Muscle of leg (tissue), 11 donors: ENCODE data around the gene FOXA2. TPM values are rescaled to one million over a fixed set of nuclear protein-coding genes. Genes with fewer than 3 reads are reported as not detected.

Experiments used
- DNase-seq: peaks from one replicate; pipeline ENCODE4 v3.0.0; 2013
- H3K27ac ChIP-seq: one replicate; pipeline ENCODE4 v1.5.1; 2013; ENCODE audit warnings: mild to moderate bottlenecking, low read length, control low read depth
- H3K27me3 ChIP-seq: one replicate; pipeline ENCODE4 v1.6.1; 2013; ENCODE audit warnings: low read length; ENCODE audit not compliant: control insufficient read depth, insufficient read depth
- H3K36me3 ChIP-seq: one replicate; pipeline ENCODE4 v1.6.1; 2013; ENCODE audit warnings: low read length; ENCODE audit not compliant: control insufficient read depth, insufficient read depth
- H3K4me1 ChIP-seq: one replicate; pipeline ENCODE4 v1.6.1; 2013; ENCODE audit warnings: low read length; ENCODE audit not compliant: control insufficient read depth, insufficient read depth
- H3K4me3 ChIP-seq: one replicate; pipeline ENCODE4 v1.5.1; 2013; ENCODE audit warnings: low read length, control low read depth
- H3K9me3 ChIP-seq: replicated peaks from 2 replicates; pipeline ENCODE4 v1.6.1; 2013; ENCODE audit warnings: low read depth, low read length; ENCODE audit not compliant: control insufficient read depth
- WGBS: methylation state at CpG from one replicate; pipeline ENCODE4 v1.1.5; 2013; ENCODE audit warnings: missing lambda C conversion rate; ENCODE audit not compliant: insufficient coverage; 5-methylcytosine and 5-hydroxymethylcytosine counted together
- polyA plus RNA-seq, 8 donors: library from polyadenylated mRNA; unstranded; fragments of 120-200 nt; gene quantifications; one replicate each; pipeline versions ENCODE4 v1.2.1 to v1.2.3, GENCODE V29; 2013; ENCODE audit warnings: inconsistent platforms in 1 of 8, low replicate concordance in 1 of 8; ENCODE audit not compliant: insufficient read length in 8 of 8, insufficient read depth in 1 of 8
- total RNA-seq: library from RNA; stranded (reverse); fragments of 120-200 nt; gene quantifications from one replicate; pipeline ENCODE4 v1.2.4, GENCODE V29; 2013

Gene FOXA2
- total and polyA plus RNA-seq, 9 donors = 0.05 to 0.91 (median 0.11) TPM; not detected in 5

DNA sequence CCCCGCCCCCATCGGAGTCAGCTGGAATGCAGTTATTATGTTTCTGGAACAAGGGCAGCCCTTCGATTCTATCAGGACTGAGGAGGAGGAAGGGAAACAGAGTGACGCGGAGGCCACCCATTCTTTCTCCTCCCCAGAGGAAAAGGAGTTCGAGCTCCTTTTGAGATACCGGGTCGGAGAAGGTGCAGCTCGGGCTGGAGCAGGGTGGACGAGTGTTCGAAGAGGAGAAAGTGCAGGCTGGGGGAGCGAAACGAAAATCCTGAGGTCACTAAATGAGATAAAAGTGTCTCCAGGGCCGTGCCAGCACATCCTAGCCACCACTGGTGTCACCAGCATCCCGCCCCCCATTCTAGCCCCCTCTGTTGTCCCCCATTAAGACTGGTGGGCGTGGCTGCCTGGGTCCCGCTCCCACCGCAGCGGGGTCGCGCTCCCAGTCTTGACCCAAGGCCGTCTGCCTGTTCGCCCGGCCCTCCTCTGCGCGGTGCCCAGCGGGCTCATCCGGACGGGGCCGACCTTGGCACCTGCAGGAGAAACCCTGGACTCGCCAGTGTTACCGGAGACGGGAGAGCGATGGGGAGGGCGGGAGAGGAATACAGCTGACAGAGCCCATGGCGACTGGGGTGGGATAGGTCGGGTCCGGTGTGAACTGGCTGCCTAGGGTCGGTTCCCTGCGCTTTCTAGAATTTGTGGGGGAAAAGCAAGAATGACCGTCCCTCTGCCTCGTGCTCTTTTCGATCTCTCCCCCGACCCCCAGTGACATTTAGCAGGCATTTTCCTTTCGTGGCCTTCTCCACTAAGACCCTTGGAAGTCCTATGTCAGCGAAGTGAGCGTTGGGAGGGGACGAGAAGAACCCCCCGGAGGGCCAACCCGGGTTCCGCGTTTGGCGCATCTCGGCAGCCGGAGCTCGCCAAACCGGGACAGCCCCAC lies 16.2 kb downstream of the FOXA2 start:
- no peak overlapping the region for H3K4me3 ChIP-seq
- H3K4me1 ChIP-seq = no peaks in the 10 kb centered on the region
- H3K27me3 ChIP-seq = peaks cover 82% of the 10 kb centered on the region
- 1% methylated on average over 39 of the region's 57 CpGs for WGBS
- DNase-seq = no peak
- no peak overlapping the region for H3K27ac ChIP-seq
- no peaks in the 10 kb centered on the region for H3K9me3 ChIP-seq
- H3K36me3 ChIP-seq = no peaks in the 10 kb centered on the region

DNA sequence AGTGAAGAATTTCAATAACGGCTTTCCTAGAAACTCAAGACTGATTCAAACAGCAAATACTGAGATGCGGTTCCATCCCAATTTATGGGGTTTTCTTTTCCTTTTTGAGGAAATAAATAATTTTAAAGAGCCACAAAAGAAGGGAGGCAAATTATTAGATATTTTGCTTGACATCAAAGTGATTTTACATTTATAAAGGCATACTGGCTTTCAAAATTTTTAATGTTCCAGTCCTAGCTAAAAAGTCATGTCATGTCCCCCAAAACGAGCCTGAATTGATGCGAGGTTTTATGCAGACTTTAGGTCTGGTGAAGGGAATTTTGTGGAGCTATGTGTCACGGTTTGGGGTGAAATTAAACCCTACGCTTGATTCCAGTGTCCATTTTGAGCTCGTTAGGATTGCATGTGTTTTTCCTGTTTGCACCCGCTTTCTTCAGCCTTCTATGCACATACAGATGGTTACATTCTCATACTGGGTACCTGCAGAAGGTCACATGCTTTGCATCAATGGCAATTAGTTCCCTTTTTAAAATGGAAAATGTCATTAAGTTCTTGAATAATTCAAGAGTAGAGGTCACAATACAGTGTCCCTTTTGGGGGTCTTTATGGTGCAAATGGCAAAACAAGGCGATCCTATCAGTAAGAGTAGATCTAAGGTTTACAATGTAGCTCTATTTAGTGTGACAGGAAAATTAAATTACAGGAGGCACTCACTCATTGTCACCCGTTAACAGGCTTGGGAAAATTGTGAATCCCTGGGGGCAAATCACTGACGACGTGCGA lies 17.3 kb downstream of the FOXA2 start:
- Histone ChIP-seq H3K36me3 (no peaks in the 10 kb centered on the region), H3K27me3 (peaks cover 79% of the 10 kb centered on the region), H3K9me3 (no peaks in the 10 kb centered on the region), H3K4me3 (no peak overlapping the region), H3K27ac (no peak overlapping the region), H3K4me1 (no peaks in the 10 kb centered on the region)
- WGBS = no CpG with 5 or more reads among the region's 13 CpGs
- DNase-seq = no peak

DNA sequence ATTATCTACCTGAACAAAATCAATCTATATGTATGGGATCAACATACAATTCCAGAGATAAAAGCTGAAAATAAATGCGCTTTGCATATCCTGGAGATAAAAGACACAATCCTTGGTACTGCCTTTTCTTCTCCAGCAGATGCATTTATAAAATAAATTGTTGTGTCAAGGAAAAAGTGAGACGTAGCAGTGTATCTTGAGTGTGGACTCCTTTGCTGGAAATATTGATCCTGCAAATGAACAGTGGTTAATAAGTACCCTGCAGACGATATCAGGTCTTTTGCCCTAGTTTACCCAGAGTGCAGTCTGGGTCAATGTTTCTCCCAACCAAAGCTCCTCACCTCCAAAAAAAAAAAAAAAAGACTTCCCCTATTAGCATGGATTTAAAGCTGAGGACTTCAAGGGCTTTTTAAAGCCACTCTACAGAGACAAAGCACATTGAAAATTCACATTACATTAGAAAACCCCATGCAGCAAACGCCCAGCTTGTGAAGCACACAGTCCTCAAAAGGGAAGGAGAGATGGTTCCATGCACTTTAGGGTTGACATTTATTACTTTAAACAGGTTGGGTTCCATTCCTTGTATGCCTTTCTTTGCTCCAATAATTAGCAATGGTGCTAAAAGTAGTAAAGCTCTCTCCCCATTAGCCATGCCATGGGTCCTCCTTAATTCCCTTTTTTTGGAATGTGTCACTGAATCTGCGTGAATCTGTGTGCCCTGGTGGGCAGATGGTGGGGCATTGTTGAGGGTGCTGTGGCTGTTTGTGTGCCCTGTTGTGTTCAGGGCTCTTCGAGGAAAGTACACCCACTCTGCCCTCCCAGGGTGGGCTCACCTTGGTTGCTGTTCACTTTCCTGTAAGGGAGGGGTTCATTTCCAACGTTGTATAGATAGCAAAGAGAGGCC lies 21.1 kb downstream of the FOXA2 start:
- 40% methylated on average over 1 of the region's 7 CpGs for WGBS
- H3K27me3 ChIP-seq = peaks cover 75% of the 10 kb centered on the region
- H3K4me3 ChIP-seq = no peak overlapping the region

DNA sequence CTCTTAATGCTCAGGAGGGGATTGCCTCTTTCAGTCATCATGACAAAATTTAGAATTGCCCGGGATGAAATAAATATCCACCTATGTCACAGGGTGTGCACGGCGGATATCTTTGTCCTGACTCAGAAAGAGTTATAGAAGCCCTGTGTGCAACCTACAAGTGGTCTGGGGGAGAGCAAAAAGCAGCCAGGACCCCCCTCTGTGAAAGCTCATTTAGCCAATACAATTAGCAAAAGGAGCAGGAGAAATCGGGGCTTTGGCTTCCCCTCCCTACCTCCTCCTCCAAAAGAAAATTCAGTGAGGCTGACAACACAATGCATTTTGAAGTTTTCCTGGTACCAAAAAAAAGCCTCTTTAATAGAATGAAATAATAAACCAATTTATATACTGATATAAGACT lies 21.8 kb downstream of the FOXA2 start:
- Histone ChIP-seq H3K27me3 (peaks cover 75% of the 10 kb centered on the region), H3K9me3 (no peaks in the 10 kb centered on the region), H3K4me3 (no peak overlapping the region), H3K27ac (no peak overlapping the region), H3K4me1 (no peaks in the 10 kb centered on the region), H3K36me3 (no peaks in the 10 kb centered on the region)
- no peak for DNase-seq
- no CpG with 5 or more reads among the region's 4 CpGs for WGBS

More for the DNA sequence above, 21.1 kb downstream of the FOXA2 start:
- no peak for DNase-seq
- no peaks in the 10 kb centered on the region for H3K9me3 ChIP-seq
- H3K36me3 ChIP-seq = no peaks in the 10 kb centered on the region
- no peaks in the 10 kb centered on the region for H3K4me1 ChIP-seq
- H3K27ac ChIP-seq = no peak overlapping the region

DNA sequence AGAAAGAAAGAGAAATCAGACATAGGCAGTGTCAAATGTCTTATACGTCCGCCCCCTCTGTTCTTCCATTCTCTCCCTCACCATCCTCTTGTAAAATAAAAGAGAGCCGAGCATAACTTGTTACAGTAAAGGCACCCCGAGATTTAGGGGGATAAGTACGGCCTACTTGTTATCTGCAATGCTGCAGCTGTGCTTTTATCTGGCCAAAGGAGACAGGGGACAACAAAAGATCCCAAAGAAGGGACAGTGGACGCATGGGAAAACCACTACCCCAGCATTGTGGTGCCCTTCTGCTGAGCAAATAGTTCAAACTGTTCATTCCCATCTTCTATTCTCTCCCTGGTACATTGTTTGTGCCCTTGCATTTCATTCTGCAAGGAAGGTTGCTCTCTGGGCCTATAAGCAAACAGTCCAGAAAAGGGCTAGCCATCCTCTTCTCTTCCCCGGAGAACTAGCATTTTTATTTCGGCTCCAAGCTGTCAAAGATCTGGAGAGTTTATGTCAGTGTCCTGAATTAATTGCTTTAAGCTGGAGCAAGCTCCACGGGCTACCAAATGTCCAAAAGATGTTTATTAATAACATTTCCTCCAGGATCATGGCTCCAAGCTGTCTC lies 22.3 kb downstream of the FOXA2 start:
- Histone ChIP-seq H3K4me3 (no peak overlapping the region), H3K36me3 (no peaks in the 10 kb centered on the region), H3K4me1 (no peaks in the 10 kb centered on the region), H3K27ac (no peak overlapping the region), H3K27me3 (peaks cover 75% of the 10 kb centered on the region), H3K9me3 (no peaks in the 10 kb centered on the region)
- no peak for DNase-seq
- WGBS = 18% methylated on average over 3 of the region's 9 CpGs

DNA sequence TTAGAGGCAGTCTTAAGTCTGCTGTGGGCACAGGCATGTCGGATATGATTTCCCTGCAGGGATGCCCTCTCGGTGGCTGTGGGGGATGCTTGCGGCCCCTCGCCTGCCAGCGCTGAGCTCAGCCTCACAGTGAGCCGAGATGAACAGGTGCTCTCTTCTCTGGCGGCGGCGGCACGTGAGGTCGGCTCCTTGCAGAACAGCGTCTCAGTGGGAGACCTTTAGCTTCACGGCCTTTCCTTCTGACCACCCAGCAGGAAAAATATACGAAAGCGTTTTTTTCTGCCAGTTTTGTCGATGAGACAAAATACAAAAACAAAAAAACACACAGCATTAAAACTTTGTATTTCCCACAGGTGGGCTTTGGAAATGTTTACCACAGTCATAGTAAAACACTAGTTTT lies 23.6 kb downstream of the FOXA2 start:
- under 1% methylated on average over 14 of the region's 16 CpGs for whole genome bisulfite sequencing
- Histone ChIP-seq H3K27me3 (peaks cover 75% of the 10 kb centered on the region), H3K9me3 (no peaks in the 10 kb centered on the region), H3K36me3 (no peaks in the 10 kb centered on the region), H3K4me3 (no peak overlapping the region), H3K4me1 (peaks cover 2% of the 10 kb centered on the region), H3K27ac (no peak overlapping the region)
- no peak for DNase-seq

DNA sequence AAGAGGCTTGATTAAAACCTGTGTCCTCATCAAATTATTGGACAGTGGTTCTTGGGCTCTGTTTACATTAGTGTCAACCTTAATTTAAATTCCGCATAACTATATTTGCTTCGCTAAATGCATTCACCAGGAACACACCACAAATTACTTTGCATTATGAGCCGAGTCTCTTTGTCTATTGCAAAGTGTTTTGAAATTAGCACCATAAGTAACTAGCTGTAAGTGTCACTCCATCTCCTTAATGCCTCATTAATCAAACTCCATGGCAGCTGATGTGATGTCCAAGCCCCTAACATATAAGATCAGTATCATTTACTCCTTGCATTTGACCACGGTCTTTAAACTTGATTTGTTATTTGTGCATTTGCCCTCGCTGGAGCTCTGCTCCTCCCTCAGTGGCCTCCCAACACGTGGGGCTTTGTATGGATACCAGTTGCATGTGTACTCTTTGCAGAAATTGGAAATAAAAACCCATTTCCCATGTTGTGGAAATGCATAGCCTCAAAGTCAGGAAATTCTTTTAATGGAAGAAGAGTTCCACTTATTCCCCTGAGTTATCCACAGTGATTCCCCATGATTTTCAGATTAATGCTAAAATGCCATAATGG lies 24.6 kb downstream of the FOXA2 start:
- H3K27ac ChIP-seq = no peak overlapping the region
- no peak overlapping the region for H3K4me3 ChIP-seq
- H3K9me3 ChIP-seq = no peaks in the 10 kb centered on the region
- DNase-seq = no peak
- H3K4me1 ChIP-seq = peaks cover 2% of the 10 kb centered on the region
- H3K36me3 ChIP-seq = no peaks in the 10 kb centered on the region
- peaks cover 74% of the 10 kb centered on the region for H3K27me3 ChIP-seq
- no CpG with 5 or more reads among the region's 6 CpGs for WGBS

DNA sequence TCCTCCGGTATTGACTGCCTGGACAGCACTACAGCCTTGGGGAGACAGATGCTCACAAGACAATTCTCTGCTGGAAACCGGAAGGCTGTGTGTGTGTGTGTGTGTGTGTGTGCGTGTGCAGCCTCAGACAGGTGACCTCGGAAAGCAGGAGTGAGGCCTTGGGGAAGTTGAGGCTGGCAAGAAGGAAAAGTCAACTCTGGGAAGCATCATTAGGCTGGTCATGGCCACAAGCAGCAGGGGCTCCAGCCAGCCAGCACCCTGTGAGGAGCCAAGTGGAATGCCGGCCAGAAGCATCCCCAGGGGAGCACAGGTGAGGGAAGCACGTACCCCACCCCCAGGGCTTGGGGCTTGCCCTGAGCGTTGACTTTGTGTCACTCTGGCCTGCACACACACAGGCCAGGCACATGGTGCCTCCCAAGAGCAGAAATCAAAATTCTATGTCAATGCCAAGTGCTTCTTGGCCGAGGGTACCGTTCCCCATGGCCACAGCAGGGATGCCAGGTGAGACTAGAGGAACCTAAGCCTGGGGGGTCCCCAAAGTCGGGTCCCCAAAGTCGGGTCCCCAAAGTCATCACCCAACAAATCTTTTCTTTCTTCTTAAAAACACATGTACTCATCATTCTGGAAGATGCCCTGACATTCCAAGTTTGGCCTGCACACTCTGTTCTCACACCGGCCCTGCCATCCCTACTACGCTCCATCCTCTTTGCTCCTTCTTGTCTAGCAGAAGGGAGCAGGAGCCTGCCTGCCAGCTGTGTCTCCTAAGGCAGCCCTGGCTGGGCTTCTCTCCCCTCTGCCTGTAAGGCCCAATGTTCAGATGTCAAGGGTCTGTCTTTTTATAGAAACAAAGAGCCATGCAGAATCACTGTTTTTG lies 26.7 kb downstream of the FOXA2 start:
- no peak for DNase-seq
- WGBS = 62% methylated on average over 12 of the region's 13 CpGs
- H3K27me3 ChIP-seq = peaks cover 56% of the 10 kb centered on the region
- no peak overlapping the region for H3K4me3 ChIP-seq
- H3K4me1 ChIP-seq = peaks cover 2% of the 10 kb centered on the region
- H3K36me3 ChIP-seq = no peaks in the 10 kb centered on the region
- no peak overlapping the region for H3K27ac ChIP-seq
- no peaks in the 10 kb centered on the region for H3K9me3 ChIP-seq
